GM21825 (cell line): ENCODE results near the gene CACNA1C.

Experiments used
- ATAC-seq: cut with Tn5 transposase; IDR thresholded peaks from one replicate; pipeline ENCODE4 v1.9.1; 2021; ENCODE audit warnings: mild to moderate bottlenecking, moderate library complexity; ENCODE audit not compliant: unreplicated experiment

CACNA1C gene

DNA sequence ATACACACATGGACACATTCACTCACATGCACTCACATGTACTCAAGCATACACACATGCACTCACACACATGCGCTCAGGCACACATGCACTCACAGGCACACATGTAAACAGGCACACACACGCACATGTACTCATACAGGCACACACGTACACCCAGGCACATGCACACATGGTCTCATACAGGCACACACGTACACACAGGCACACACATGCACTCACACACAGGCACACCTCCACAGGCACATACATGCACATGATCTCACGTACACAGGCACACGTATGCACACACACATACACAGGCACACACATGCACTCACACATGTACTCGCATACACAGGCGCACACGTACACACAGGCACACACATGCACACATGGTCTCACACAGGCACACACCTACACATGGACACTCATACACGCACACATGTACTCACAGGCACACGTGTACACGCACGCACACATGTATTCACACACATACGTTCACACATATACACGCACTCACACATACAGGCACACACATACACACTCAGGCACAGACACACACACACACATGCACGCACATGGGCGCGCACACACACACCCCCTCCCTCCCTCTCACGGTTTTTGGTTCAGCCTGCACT, 138.9 kb downstream of the CACNA1C start:
- ATAC-seq, result no peak

DNA sequence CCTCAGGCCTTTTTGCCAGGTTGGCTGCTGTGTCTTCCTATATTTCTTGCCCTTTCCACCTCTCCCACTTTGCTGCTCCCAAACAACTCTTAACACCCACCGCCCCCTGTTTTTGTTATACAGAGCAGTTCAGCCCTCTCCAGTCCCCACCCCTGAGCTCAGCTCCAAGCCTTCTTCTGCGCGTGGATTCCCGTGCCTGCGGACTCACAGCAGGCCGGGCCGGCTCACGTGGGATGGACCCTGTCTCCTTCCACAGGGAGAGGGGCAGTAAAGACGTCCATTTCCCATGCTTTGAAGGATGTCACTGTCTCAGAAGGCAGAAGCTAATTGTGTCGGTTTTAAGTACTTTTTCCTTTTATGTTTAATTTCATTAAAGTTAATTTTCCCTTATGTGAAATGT, 139.4 kb downstream of the CACNA1C start:
- ATAC-seq, result no peak

DNA sequence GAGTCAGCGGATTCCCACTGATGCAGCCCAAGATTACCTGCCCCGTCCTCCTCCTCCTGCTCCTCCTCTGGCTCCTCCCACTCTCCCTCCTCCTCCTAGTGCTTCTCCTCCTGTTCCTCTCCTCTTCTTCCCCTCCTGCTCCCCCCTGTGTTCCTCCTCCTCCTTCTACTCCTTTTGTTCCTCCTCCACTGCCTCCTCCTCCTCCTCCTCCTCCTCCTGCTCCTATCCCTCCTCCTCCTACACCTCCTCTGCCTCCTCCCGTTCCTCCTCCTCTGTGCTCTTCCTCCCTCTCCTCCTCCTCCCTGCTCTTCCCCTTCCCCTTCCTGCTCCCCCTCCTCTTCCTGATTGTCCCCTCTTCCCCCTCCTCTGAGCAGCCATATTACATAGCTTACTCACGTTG, 141.3 kb downstream of the CACNA1C start:
- no peak for ATAC-seq

DNA sequence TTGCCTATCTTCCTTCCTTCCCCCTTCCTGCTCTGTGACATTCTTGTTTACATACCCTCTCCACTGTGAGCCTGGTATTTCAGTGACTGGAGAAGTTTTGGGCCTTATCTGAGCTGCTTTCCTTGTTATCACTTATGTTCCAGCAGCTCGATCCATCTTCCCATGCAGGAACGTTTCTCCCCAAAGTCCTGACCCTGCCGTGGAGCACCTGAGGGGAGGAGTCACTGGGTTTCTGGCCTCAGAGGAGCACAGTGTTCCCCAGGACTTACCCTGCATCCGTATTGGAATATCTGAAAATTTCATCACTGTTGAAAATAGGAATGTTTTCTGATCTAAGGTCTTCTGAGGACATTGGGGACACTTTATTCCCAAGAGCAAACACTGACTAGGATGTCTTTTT, 141.8 kb downstream of the CACNA1C start:
- no peak for ATAC-seq

DNA sequence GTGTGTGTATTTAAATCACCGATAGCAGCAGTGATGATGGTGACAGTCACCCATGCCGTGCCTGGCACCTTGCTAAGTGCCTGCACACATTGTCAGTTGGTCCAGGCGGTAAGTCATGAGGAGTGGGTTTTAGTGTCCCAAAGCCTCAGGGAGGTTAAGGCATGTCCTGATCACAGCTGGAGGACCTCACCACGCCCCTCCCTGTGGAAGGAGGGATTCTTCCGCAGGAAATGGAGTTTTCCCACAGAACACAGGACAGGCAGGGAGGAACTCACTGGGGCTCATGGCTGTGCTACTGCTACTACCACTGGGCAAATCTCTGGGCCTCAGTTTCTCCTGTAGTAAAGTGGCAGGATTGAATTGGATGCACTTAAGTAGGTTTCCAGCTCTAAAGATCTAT, 142.3 kb downstream of the CACNA1C start:
- no peak for ATAC-seq

DNA sequence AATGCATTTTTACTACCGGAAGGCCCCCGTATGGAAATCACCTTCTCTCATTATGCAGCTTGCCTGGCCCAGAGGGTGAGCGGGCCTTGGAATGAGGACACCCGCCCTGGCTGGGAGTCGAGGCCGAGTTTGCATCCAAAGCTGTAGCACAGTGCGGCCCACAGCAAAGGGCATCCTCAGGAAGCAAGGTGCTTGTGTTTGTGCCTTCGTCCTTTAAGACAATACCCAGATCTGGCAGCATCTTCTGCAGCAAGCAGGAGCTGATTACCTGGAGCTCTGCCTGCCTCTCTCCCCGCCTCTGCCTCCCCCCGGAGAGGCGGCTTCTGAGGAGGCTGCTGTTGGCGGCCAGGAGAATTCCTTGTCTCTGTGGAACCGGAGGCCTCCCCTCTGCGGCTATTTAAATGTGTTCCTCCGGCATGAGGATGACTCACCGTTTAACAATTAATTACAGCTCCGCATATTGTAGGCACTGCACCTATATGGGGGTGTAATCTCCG, 145.3 kb downstream of the CACNA1C start:
- ATAC-seq, result no peak

DNA sequence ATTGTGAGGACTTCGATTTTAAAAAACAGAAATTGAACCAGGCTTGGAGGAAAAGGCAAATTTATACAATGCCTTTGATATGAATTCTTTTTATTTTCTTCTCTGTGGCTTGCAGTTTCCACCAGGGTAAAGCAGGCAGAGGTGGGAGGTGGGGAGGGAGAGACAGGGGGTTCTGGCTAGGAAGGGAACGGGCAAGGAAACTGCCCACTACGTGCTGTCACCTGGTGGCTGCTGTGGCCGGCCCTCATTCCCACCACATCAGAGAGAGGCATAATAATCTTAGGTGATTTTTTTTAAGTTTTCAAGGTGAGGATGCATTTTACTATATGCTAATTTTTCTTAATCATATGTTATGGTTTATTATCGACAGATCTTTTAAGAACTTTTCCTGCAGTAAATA, 145.8 kb downstream of the CACNA1C start:
- no peak for ATAC-seq

DNA sequence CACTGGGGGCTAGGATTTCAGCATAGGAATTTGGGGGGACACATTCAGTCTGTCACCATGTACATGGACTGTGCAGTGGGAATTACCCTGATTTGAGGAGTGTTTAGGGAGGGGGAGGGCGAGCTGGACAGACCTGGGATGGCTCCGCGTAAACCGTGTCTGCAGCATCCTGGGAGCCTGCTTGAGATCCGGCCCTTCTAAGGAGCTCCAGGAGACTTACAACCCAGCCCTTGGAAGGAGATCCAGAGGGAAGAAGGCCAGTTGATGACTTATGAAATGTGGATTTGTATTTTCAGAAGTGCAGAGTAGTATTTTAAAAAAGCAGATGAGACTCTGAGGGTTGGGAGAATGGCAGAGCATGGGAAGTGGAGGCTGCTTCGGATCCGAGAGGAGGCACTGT, 153.2 kb downstream of the CACNA1C start:
- no peak for ATAC-seq

DNA sequence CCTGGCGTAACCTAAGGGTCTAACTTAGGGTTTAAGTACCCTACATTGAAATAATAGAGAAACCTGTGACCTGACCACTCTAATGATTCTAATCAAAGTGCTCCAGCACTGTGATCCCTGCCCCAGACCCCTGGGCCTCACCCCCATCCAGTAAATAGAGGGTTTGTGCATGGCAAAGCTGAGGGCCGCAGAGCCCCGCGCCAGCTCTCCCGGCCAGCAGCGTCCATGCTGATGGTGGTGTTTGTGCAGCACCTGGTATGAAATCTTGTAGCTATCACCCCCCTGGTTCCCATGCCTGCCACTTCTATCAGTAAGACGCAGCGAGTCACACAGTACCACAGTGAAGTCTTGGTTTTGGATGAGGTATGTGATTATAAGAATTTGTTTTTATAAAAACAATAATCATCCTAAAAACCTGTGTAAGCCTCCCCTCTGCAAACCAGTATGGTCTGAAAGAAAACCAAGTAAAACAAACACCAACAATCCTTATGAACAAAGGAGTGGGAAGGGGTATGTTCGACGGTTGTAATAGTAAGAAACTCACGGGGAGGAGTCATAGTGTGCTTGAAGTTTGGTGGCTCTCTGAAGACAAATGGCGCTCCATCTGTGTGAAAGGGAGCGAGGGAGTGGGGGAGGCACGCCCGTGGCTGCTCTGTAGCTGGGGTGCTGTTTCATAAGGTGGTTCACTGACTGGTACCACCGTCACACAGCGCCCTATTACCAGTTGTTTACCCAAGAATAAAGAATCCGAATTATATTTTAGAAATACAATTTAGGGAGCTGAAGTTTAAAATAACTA, 156.2 kb downstream of the CACNA1C start:
- ATAC-seq, result no peak

DNA sequence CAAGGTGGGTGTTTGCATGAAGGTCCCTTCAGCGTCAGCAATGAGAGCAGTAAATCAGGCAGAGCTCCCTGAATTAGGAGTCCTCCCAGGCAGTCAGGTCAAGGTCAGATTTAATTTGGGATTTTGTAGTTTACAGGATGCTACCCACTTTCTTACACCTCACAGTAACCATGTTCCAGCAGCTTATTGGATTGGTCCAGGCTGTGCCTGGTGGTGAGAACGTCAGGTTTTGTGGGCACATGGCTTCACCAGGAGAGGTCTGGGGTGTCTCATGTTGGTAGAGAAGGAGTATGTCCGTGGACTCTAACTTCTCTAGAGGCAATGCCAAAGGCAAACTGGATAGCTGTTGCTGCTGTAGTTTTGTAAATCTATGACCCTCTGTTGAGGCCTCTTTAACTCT, 158.3 kb downstream of the CACNA1C start:
- no peak for ATAC-seq

DNA sequence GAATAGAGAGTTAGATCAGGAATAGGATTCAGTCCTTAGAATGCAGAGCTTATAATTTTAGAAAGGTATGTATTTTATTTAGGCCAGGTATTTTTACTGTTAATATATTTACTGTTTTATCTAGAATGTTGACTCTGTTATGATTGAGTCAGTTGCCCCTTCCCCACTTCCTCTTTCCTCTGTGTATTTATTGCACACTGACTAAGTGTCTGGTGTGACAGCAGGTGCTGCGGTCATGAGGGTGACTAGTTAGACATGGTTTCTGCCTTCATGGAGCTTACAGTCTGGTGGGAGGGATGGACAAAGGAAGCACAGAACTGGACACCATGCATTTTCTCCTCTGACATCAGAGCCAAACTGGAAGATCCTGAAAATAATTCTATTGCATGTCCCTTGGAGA, 159.8 kb downstream of the CACNA1C start:
- ATAC-seq, result no peak

DNA sequence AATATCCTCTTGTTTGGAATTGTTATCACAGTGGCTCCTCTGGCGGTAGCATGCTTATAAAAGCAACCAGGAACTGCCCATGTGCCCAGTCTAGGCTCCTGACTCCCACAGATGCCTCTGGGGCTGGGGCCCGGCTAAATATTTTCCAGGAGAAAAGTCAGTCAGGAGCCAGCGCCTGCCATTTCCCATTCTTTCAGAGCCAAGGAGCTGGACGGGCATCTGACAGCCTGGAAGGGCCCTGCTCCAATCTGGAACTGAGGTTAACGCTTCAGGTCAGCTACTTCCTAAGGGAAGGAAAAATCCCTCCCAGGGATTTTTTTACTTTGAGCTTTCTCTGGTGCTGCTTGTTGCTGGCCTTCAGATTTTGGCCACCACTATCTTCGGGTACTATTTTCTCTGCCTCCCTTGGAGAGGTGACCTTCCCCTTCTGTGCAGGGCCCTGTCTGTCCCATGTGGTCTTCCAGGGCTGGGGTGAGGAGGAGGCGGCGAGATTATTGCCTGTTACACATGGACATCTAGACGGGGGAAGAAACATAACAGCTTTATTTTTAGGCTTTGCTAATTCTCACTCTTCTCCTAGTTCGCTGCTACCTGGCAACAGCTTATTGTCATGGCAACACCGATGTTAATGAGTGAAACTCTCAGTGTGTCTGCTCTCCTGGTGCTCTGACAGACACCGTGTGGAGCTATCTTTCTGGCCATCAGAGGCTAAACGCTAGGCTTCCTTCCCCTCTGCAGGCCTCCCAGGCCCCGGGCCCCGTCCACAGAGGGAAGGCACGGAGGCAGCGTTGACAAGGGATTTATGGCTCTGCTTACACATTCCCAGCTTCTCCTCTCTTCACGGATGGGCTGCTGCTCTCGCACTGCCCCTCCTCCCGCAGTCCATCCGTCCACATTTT, 160.4 kb downstream of the CACNA1C start:
- no peak for ATAC-seq

DNA sequence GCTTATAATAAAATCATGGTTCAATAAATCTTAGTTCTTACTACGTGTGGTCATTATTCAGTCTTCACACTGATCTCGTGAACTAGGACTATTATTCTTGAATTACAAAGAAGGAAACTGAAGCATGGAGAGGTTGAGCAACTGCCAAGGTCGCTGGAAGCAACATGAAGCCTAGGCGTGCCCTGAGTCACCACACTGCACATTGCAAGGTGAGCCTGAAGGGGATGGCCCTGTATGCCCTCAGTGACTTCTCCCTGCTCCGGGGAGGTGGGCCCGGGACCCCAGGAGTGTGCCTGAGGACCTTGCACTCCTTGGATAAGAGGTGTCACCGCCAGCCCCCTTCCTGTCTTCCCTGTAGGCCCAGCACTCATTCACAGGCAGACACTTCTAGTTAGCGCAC, 161.6 kb downstream of the CACNA1C start:
- no peak for ATAC-seq

DNA sequence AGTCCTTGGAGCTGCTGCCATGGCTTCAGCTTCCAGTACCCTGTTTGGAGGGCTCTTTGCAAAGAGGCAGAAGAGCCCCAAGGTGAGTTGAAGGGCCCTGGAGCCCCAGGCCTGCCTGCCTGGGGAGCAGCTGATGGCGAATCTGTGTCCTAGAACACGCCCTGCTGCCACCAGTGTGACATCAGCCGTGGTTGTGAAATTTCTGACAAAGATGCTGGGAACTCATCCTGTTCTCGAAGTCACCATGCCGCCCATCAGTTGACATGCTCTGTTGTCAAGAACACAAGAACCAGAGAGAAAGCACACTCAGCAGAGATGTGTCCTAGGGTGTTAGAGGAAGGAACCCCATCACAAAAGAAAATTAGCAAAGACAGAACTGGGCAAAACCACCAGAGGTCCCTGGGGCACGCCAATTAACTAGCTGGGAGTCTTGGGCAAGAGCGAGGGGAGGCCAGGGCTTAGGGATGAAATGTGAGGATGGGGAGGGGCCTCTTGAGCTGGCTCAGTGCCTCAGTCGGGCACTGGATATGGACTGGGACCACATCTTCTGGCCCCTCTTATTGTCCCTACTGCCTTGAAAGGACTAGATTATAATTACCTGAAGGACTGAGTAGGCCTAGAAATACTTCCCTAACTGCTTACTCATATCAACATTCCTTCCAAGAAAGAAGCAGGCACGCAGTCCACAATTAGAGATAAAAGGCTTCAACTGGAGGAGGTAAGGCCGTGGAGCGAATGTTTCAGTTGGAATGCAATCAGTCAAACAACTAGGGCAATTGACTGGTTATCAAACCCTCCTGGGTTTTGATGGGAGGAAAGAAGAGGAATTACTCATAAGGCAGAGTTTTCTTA, 163.1 kb downstream of the CACNA1C start:
- no peak for ATAC-seq

DNA sequence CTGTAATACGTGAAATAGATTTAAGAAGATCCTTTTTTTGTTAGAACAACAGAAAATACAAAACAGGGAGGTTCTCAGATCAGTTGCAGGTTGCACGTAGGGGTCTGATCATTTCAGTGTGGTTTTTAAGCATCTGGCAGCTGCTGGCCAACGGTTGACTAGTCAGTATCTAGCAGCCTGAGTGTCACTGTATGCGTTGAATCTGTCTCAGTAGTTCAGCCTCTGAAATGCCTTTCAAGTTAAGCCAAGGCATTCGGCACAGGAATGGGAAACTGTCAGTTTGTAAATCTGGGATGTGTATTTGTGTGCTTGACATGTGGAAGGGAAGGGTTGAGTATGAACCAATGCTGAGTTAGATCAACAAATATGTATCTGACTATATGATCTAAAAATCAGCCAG, 165.9 kb downstream of the CACNA1C start:
- no peak for ATAC-seq

DNA sequence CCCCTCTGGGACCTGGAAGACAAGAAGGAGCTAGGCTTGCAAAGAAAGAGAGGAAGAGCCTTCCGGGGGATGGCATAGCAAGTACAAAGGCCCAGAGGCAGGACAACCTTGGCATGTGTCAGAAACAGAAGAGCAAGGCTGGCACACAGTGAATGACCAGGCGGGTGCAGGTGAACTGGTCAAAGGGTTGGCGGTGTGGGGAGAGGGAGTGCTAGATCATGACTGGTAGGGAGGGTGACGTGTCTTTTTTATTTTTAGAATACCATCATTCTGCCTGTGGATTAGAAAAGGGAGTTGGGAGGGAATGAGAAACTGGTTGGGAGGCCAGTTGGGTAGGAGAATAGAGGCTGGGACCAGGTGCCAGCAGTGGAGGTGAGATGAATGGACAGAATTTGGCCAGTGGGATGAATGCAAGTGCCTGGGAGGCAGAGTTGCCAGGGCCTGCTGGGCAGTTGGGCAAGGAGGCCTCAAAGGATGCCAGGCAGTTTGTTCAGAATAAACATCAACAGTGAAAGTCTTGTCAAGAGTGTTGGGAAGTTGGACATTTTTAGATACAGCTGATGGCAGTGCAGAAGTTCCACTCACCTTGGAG, 168.3 kb downstream of the CACNA1C start:
- ATAC-seq, result no peak

DNA sequence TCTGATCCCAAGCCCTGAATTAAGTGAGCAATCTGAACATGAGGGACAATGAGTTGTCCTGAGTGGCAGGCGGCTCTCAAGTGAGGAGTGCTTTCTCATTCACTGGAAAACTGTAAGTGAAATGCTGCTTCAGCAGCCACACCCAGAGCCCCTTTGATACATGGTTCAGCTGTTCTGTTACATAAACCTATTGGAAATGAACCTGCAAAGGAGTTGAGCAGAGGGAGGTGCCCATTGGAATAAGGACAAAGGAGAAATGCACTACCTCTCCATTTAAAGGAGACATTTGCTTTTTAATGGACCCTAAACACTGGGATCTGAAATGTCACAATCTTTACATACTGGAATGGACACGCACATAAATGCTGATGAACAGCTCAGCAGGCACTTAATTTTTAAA, 169.9 kb downstream of the CACNA1C start:
- ATAC-seq, result no peak

DNA sequence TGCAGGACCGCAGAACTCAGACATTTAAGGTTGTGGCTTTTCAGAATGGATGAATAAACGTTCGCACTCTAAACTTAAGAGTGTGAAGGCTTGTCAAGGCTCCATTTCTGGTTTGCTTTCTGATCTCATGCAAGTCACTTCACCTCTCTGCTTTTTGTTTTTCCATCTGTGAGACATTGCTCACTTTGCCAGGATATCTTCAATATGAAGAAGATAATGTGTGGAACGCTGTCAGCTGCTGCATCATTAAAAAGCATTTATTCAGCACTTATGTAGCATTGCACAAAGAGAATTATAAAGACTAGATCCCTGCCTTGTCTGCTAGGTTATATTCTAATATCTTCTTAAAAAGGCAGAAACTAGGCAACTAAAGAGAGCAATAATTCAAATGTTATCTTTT, 172.2 kb downstream of the CACNA1C start:
- ATAC-seq, result no peak

DNA sequence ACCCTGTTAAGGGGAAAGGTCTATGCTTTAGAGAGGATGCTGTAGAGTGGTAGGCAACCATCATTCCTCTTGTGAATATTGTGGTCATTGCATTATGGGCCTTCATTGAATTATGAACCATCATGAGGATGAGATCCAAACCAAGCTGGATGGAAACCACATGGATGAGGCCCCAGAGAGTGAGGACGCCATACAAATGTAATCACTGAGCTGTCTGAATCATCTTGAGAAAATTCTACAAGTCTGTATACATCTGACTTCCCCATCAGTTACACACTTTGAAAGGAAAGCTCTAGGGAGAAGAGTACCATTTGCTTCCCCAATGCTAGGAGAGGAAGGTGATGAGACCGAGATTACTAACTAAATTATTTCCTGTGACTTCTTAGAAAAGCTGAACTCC, 172.9 kb downstream of the CACNA1C start:
- no peak for ATAC-seq

DNA sequence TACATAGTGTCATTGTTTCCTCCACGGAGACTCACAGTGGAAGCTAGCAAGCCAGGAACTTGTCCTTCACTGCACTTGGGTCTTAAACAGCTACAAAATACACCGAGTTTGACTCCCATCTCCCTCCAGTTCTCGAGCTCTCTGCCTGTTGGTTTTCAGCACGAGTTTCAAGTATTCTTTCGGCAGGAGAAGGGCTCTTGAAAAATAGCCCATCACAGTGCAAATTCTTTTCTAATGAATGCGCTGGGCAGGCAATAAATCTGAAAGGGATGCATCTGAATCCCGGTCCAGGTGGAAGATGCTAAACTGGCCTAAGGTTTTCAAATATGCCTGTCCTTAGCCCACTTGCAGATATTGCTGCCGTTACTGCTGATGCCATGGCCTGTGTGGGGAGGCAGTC, 173.9 kb downstream of the CACNA1C start:
- no peak for ATAC-seq
